MG63 (cell line): ENCODE results near the gene CEP112. TPM values are rescaled to one million over a fixed set of nuclear protein-coding genes. Genes with fewer than 3 reads are reported as not detected.

Experiments
- DNase-seq: peaks from one replicate; pipeline ENCODE4 v3.0.0-alpha.2; 2020
- H3K27me3 ChIP-seq: fragments of 250-450 bp; sonication (Bioruptor Pico); 2 replicates; pipeline ENCODE4 v1.5.1; 2020; ENCODE audit warnings: mild to moderate bottlenecking, moderate library complexity
- H3K36me3 ChIP-seq: fragments of 250-450 bp; sonication (Bioruptor Pico); 2 replicates; pipeline ENCODE4 v1.5.1; 2020; ENCODE audit warnings: mild to moderate bottlenecking, moderate library complexity
- H3K4me3 ChIP-seq: fragments of 250-450 bp; sonication (Bioruptor Pico); 2 replicates; pipeline ENCODE4 v1.5.1; 2020; ENCODE audit warnings: mild to moderate bottlenecking, moderate library complexity
- H3K9me3 ChIP-seq: fragments of 250-450 bp; sonication (Bioruptor Pico); 2 replicates; pipeline ENCODE4 v1.5.1; 2020; ENCODE audit warnings: mild to moderate bottlenecking, moderate library complexity
- total RNA-seq: library from RNA; depleted of rRNA; stranded (reverse); fragments of >200 nt; shearing (Covaris generic); gene quantifications from 2 replicates; pipeline ENCODE4 v1.2.3, GENCODE V29; 2014; ENCODE audit warnings: low replicate concordance

The CEP112 gene
- total RNA-seq, 1 experiment from 2014 or later = 0.59 TPM

DNA sequence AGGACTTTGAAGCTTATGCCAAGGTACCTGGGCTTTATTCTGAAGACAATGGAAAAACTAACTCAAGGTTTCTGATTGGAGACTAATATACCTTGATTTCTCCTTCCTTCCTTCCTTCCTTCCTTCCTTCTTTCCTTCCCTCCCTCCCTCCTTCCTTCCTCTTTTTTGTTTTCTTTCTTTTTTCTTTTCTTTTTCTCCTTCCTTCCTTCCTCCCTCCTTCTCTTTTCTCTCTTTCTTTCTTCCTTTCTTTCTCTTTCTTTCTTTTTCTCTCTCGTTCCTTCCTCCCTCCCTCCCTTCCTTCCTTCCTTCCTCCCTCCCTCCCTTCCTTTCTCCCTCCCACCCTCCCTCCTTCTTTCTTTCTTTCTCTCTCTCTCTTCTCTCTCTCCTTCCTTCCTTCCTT, 531.9 kb downstream of the CEP112 start:
- no peak overlapping the region for H3K4me3 ChIP-seq
- no peak for DNase-seq
- peaks cover 3% of the 10 kb centered on the region; the same call in 1 of the 2 replicates for H3K9me3 ChIP-seq
- H3K27me3 ChIP-seq = no peaks in the 10 kb centered on the region
- H3K36me3 ChIP-seq = no peaks in the 10 kb centered on the region

- no peak overlapping the region for H3K4me3 ChIP-seq
- H3K36me3 ChIP-seq = no peaks in the 10 kb centered on the region
- DNase-seq = no peak
- peaks cover 2% of the 10 kb centered on the region; the same call in 1 of the 2 replicates for H3K9me3 ChIP-seq
- H3K27me3 ChIP-seq = no peaks in the 10 kb centered on the region
Measured at GRCh38 chr17:65659512-65659911, 532.4 kb downstream of the CEP112 start.

- Histone ChIP-seq H3K36me3 (no peaks in the 10 kb centered on the region), H3K4me3 (no peak overlapping the region), H3K27me3 (no peaks in the 10 kb centered on the region), H3K9me3 (no peaks in the 10 kb centered on the region)
- no peak for DNase-seq
Measured at GRCh38 chr17:65657251-65657828, 534.6 kb downstream of the CEP112 start.

- Histone ChIP-seq H3K4me3 (no peak overlapping the region), H3K9me3 (no peaks in the 10 kb centered on the region), H3K27me3 (no peaks in the 10 kb centered on the region), H3K36me3 (no peaks in the 10 kb centered on the region)
- DNase-seq = no peak
Measured at GRCh38 chr17:65656390-65657250, 535.3 kb downstream of the CEP112 start.

DNA sequence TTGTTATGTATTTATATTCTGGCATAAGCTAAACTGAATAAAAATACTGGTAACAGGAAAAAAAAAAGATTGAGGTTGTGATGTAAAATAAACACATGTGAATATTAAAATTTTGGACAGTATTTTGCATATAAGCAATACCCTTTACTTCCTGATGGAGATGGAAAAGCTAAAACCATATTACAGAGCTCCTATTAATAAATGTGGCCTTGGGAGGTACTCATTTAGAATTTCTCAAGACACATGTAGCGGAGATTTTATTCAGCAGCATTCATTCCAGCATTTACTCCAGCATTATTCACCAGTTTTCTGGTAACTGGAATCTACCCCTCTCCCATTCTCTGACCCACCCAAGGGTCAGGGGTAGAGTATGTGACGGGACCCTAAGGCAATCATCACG, 536.2 kb downstream of the CEP112 start:
- Histone ChIP-seq H3K9me3 (no peaks in the 10 kb centered on the region), H3K36me3 (no peaks in the 10 kb centered on the region), H3K4me3 (no peak overlapping the region), H3K27me3 (no peaks in the 10 kb centered on the region)
- DNase-seq = no peak

- Histone ChIP-seq H3K27me3 (no peaks in the 10 kb centered on the region), H3K4me3 (no peak overlapping the region), H3K36me3 (no peaks in the 10 kb centered on the region), H3K9me3 (peaks cover 14% of the 10 kb centered on the region)
- no peak for DNase-seq
Measured at GRCh38 chr17:65644545-65644944, 547.4 kb downstream of the CEP112 start.

DNA sequence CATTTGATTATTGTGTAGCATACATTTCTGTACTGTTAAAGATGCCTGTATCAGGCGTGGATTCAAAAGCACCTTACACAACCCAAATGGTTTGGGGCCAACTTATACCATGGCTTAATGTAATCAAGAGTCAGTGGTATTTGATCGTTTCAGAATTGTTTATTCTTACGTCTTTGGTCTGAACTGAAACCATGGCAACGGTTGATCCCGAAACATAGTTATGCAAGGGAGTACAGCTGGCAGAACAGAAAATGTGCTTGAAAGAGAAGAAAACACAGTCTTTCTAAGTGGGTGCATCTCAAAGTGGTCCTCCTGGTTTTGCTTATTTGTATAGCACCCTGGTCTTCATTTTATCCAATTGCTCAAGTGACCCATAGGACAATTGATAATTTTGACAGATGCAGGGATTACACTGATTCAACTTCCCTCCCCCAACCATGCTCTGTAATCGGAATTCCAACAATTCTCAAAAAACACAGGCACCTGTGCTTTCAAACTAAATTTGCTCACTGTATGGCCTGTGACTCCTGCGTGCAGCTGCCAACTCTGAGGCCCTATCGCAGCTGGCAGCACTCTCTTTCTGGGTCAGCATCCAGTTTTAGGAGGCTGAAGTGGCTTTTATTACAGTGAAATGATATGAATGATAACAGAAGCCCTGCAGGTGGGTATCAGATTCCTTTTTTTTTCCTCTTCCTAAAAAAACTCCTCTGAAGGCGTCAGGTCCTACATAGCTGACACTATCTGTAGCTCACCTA, 553.5 kb downstream of the CEP112 start:
- Histone ChIP-seq H3K4me3 (no peak overlapping the region), H3K9me3 (no peaks in the 10 kb centered on the region), H3K27me3 (no peaks in the 10 kb centered on the region), H3K36me3 (no peaks in the 10 kb centered on the region)
- no peak for DNase-seq

- Histone ChIP-seq H3K9me3 (no peaks in the 10 kb centered on the region), H3K4me3 (no peak overlapping the region), H3K36me3 (no peaks in the 10 kb centered on the region), H3K27me3 (no peaks in the 10 kb centered on the region)
- DNase-seq = no peak
Measured at GRCh38 chr17:65637786-65638185, 554.1 kb downstream of the CEP112 start.

DNA sequence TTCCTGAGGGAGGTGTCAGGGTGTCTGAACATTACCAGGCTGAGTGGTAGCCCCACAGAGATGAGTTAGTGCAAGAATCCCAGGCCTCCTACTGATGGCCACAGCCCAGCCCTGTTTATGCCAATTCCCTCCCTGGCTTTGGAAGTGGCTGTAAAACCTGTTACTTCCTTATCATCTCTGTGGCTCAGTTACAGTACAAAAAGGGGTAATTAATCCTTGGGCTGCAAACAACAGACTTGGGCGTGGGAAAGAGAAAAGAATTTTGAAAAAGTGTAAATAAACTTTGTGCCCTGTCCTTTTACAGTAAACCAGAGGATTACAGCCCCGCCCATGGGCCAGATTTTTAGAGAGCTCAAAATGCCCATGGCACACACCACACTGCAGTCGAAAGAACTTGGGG, 557.4 kb downstream of the CEP112 start:
- Histone ChIP-seq H3K27me3 (no peaks in the 10 kb centered on the region), H3K4me3 (no peak overlapping the region), H3K9me3 (no peaks in the 10 kb centered on the region), H3K36me3 (no peaks in the 10 kb centered on the region)
- DNase-seq = no peak

- DNase-seq = no peak
- Histone ChIP-seq H3K27me3 (no peaks in the 10 kb centered on the region), H3K4me3 (no peak overlapping the region), H3K9me3 (no peaks in the 10 kb centered on the region), H3K36me3 (no peaks in the 10 kb centered on the region)
Measured at GRCh38 chr17:65633988-65634387, 557.9 kb downstream of the CEP112 start.

DNA sequence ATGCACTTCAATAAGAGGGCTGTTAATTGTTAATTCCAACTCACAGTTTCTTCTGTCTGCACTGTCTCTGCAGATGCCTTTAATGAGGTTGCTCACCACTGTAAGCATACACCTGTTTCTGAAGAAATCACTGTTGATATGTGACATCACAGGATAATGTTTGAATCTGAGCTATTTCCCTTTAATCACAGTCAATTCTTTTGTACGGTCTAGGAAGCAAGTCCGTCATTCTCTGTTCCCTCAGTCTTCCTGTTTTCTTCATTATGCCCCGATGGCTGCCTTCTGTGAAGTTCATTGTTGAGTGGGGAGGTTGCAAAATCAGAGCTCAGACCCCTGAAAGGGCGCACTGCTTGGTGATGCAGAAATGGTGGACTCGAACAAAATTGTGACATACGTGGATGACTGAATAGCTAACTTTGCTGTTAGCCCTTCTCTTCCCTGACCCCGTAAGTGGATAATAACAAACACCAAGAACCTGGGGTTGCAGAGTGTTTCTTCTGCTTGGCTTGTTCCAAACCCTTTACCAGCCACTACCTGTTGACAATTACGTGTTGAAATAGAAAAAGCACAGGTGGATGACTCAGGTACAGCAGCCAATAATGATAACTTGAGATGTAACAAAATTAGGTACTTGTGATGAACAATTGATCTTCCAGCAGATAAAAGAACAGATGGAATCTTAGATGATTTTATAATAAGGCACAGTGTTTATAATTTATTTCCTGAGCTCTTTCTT, 558.6 kb downstream of the CEP112 start:
- Histone ChIP-seq H3K4me3 (no peak overlapping the region), H3K36me3 (no peaks in the 10 kb centered on the region), H3K9me3 (no peaks in the 10 kb centered on the region), H3K27me3 (no peaks in the 10 kb centered on the region)
- DNase-seq = no peak

- Histone ChIP-seq H3K27me3 (no peaks in the 10 kb centered on the region), H3K36me3 (no peaks in the 10 kb centered on the region), H3K4me3 (no peak overlapping the region), H3K9me3 (no peaks in the 10 kb centered on the region)
- DNase-seq = no peak
Measured at GRCh38 chr17:65630502-65630901, 561.4 kb downstream of the CEP112 start.

GRCh38 chr17:65629234-65629690, 562.7 kb downstream of the CEP112 start:
- no peak for DNase-seq
- Histone ChIP-seq H3K4me3 (no peak overlapping the region), H3K36me3 (no peaks in the 10 kb centered on the region), H3K27me3 (no peaks in the 10 kb centered on the region), H3K9me3 (no peaks in the 10 kb centered on the region)

GRCh38 chr17:65628644-65629036, 563.3 kb downstream of the CEP112 start:
- no peak overlapping the region for H3K4me3 ChIP-seq
- DNase-seq = no peak
- H3K9me3 ChIP-seq = no peaks in the 10 kb centered on the region
- no peaks in the 10 kb centered on the region for H3K27me3 ChIP-seq
- no peaks in the 10 kb centered on the region for H3K36me3 ChIP-seq

GRCh38 chr17:65627891-65628643, 563.9 kb downstream of the CEP112 start:
- H3K27me3 ChIP-seq = no peaks in the 10 kb centered on the region
- peak; percentile 64 for DNase-seq
- no peaks in the 10 kb centered on the region for H3K9me3 ChIP-seq
- no peaks in the 10 kb centered on the region for H3K36me3 ChIP-seq
- no peak overlapping the region for H3K4me3 ChIP-seq

DNA sequence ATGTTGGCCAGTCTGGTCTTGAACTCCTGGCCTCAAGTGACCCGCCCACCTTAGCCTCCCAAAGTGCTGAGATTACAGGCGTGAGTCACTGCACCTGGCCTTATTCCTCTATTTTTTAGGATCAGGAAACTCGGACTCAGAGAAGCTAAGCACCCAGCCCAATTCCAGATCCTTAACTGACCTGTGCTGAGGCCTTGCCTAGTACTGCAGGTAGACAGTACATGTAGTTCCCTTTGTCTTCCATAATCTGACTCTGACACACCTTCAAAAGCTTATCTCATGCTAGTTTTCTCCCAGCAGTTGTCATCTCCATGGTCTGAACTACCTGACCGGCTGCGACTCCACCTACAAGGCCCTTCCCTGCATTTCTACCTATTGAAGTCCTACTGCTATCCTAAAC, 564.8 kb downstream of the CEP112 start:
- Histone ChIP-seq H3K4me3 (no peak overlapping the region), H3K36me3 (no peaks in the 10 kb centered on the region), H3K9me3 (no peaks in the 10 kb centered on the region), H3K27me3 (no peaks in the 10 kb centered on the region)
- DNase-seq = no peak
